Measurements from ENCODE around the gene RPGRIP1. TPM values are rescaled to one million over a fixed set of nuclear protein-coding genes. Genes with fewer than 3 reads are reported as not detected.
"Not testable (repeated sequence)": the region's sequence is repeated elsewhere in the genome, so short reads cannot be mapped to it uniquely, and the experiment has no call there.

Gene RPGRIP1
- total RNA-seq, 1 donor from 2014 or later: not detected

DNA sequence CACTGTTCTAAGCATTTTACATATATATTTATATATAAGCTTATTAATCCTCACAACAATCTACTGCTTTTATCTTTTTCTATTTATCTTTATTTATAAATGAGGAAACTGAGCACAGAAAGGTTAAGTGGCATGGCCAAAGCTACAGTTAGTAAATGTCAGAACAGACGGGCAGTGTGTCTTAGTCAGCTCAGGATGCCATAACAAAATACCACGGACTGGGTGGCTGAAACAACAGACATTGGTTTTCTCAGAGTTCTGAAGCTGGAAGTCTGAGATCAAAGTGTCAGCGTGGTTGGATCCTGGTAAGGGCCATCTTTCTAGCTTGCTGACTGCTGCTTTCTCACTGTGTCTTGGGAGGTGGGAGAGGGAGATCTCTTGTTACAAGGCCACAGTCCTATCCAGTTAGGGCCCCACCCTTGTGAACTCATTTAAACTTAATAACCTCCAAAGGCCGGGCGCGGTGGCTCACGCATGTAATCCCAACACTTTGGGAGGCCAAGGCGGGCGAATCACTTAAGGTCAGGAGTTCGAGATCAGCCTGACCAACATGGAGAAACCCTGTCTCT is 19.8 kb downstream of the RPGRIP1 start:
- FAIRE-seq (no peak), DNase-seq (ENCODE audit: low read depth) (no peak)
- peaks cover 1% of the 10 kb centered on the region for H3K36me3 Mint-ChIP-seq (ENCODE audit: low read depth, unreplicated experiment)
- H3K27me3 Mint-ChIP-seq (ENCODE audit: low read depth, unreplicated experiment): peaks cover 12% of the 10 kb centered on the region
- H3K9ac ChIP-seq (ENCODE audit: low read length): no peak overlapping the region
- H3K27me3 ChIP-seq (ENCODE audit: insufficient read depth, low read length): peaks cover 17% of the 10 kb centered on the region
- no peaks in the 10 kb centered on the region for H3K36me3 ChIP-seq (ENCODE audit: insufficient read depth, low read length)
- TF ChIP-seq EZH2 (IDR thresholded peaks at IDR 0.05; ENCODE audit: insufficient read depth, low read length) (no peak), CTCF (IDR thresholded peaks at IDR 0.05; ENCODE audit: insufficient read depth, low read depth, low read length) (no peak)
- no peak overlapping the region for H3K4me3 ChIP-seq (ENCODE audit: insufficient read depth, low read depth, low read length)
- H3K4me1 ChIP-seq (ENCODE audit: insufficient read depth, low read length): no peaks in the 10 kb centered on the region
- H3K4me1 Mint-ChIP-seq (ENCODE audit: low read depth, unreplicated experiment): peaks cover 1% of the 10 kb centered on the region
- H4K20me1 ChIP-seq (ENCODE audit: insufficient read depth, low read length): no peaks in the 10 kb centered on the region
- H3K9me3 Mint-ChIP-seq (ENCODE audit: unreplicated experiment): peaks cover 2% of the 10 kb centered on the region
- no peaks in the 10 kb centered on the region for H3K79me2 ChIP-seq (ENCODE audit: insufficient read depth, low read length)
- no peak overlapping the region for H3K4me2 ChIP-seq (ENCODE audit: low read length)
- H3K9me3 ChIP-seq (ENCODE audit: insufficient read depth, low read depth, low read length): no peaks in the 10 kb centered on the region
- no peak overlapping the region for H3K4me3 Mint-ChIP-seq (ENCODE audit: unreplicated experiment)
- H3K27ac ChIP-seq (ENCODE audit: low read depth, low read length): no peak overlapping the region
- no peak overlapping the region for H2AFZ ChIP-seq (ENCODE audit: low read depth, low read length)
- H3K27ac Mint-ChIP-seq (ENCODE audit: unreplicated experiment): no peak overlapping the region

- H3K4me1 ChIP-seq (ENCODE audit: insufficient read depth, low read length): no peaks in the 10 kb centered on the region
- TF ChIP-seq CTCF (IDR thresholded peaks at IDR 0.05; ENCODE audit: insufficient read depth, low read depth, low read length) (no peak), EZH2 (IDR thresholded peaks at IDR 0.05; ENCODE audit: insufficient read depth, low read length) (peak; percentile 59)
- peak overlapping the region; percentile 76 for H3K4me2 ChIP-seq (ENCODE audit: low read length)
- H3K9ac ChIP-seq (ENCODE audit: low read length): no peak overlapping the region
- FAIRE-seq (no peak), DNase-seq (ENCODE audit: low read depth) (no peak)
- no peak overlapping the region for H3K27ac Mint-ChIP-seq (ENCODE audit: unreplicated experiment)
- peaks cover 1% of the 10 kb centered on the region for H3K36me3 Mint-ChIP-seq (ENCODE audit: low read depth, unreplicated experiment)
- peaks cover 1% of the 10 kb centered on the region for H3K4me1 Mint-ChIP-seq (ENCODE audit: low read depth, unreplicated experiment)
- no peak overlapping the region for H3K27ac ChIP-seq (ENCODE audit: low read depth, low read length)
- H4K20me1 ChIP-seq (ENCODE audit: insufficient read depth, low read length): no peaks in the 10 kb centered on the region
- peak overlapping the region; percentile 62 for H2AFZ ChIP-seq (ENCODE audit: low read depth, low read length)
- H3K9me3 ChIP-seq (ENCODE audit: insufficient read depth, low read depth, low read length): no peaks in the 10 kb centered on the region
- H3K36me3 ChIP-seq (ENCODE audit: insufficient read depth, low read length): no peaks in the 10 kb centered on the region
- peak overlapping the region; percentile 29 for H3K4me3 ChIP-seq (ENCODE audit: insufficient read depth, low read depth, low read length)
- peaks cover 18% of the 10 kb centered on the region for H3K27me3 Mint-ChIP-seq (ENCODE audit: low read depth, unreplicated experiment)
- no peaks in the 10 kb centered on the region for H3K79me2 ChIP-seq (ENCODE audit: insufficient read depth, low read length)
- H3K27me3 ChIP-seq (ENCODE audit: insufficient read depth, low read length): peaks cover 17% of the 10 kb centered on the region
- peaks cover 2% of the 10 kb centered on the region for H3K9me3 Mint-ChIP-seq (ENCODE audit: unreplicated experiment)
- no peak overlapping the region for H3K4me3 Mint-ChIP-seq (ENCODE audit: unreplicated experiment)
These were observed 21.0 kb downstream of the RPGRIP1 start for GRCh38 chr14:21300892-21301291.

DNA sequence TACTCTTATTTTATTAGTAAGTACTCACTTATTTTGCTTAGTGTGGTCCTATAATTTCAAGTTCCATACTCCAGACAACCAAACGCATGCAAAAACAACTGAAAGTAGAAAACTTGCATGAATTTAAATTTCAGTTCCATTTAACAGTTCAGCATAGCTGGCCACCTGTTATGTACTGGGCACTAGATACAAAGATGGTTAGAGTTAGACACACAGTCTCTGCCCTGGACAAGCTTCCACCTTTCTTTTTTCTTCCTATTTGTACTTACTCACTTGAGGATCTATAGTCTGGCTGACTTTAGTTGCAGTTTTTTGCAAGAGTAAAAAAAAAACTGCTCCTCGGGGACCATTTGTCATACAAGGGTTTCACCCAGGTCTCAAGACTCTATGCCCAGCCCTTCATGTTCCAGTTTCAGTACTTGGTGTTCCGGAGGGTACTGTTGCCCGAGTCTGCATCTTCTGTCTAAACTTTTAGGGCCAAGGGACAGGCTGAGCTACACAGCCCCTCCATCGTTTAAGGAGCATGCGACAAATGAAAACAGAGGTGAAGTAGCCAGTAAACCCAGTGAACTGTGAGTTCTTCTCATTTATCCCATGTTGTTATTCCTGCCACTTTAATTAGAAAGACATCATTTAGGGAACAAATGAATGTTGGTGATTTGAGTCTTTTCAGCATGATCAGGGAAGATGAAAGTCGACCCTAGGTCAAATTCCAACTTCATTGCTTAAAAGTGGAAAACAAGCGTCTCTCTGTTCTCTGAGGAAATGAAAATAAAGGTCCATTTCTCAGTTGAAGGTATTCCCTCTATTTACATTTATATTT is 22.3 kb downstream of the RPGRIP1 start:
- Mint-ChIP-seq H3K9me3 (ENCODE audit: unreplicated experiment) (peaks cover 2% of the 10 kb centered on the region), H3K36me3 (ENCODE audit: low read depth, unreplicated experiment) (peaks cover 1% of the 10 kb centered on the region), H3K4me1 (ENCODE audit: low read depth, unreplicated experiment) (peaks cover 1% of the 10 kb centered on the region), H3K27me3 (ENCODE audit: low read depth, unreplicated experiment) (peaks cover 18% of the 10 kb centered on the region), H3K4me3 (ENCODE audit: unreplicated experiment) (no peak overlapping the region), H3K27ac (ENCODE audit: unreplicated experiment) (no peak overlapping the region)
- peaks cover 17% of the 10 kb centered on the region for H3K27me3 ChIP-seq (ENCODE audit: insufficient read depth, low read length)
- H3K9ac ChIP-seq (ENCODE audit: low read length): no peak overlapping the region
- no peak overlapping the region for H3K4me3 ChIP-seq (ENCODE audit: insufficient read depth, low read depth, low read length)
- no peaks in the 10 kb centered on the region for H3K9me3 ChIP-seq (ENCODE audit: insufficient read depth, low read depth, low read length)
- H2AFZ ChIP-seq (ENCODE audit: low read depth, low read length): no peak overlapping the region
- H3K4me2 ChIP-seq (ENCODE audit: low read length): no peak overlapping the region
- no peaks in the 10 kb centered on the region for H4K20me1 ChIP-seq (ENCODE audit: insufficient read depth, low read length)
- FAIRE-seq (no peak), DNase-seq (ENCODE audit: low read depth) (no peak)
- no peaks in the 10 kb centered on the region for H3K4me1 ChIP-seq (ENCODE audit: insufficient read depth, low read length)
- no peaks in the 10 kb centered on the region for H3K36me3 ChIP-seq (ENCODE audit: insufficient read depth, low read length)
- TF ChIP-seq CTCF (IDR thresholded peaks at IDR 0.05; ENCODE audit: insufficient read depth, low read depth, low read length) (no peak), EZH2 (IDR thresholded peaks at IDR 0.05; ENCODE audit: insufficient read depth, low read length) (no peak)
- no peak overlapping the region for H3K27ac ChIP-seq (ENCODE audit: low read depth, low read length)
- H3K79me2 ChIP-seq (ENCODE audit: insufficient read depth, low read length): no peaks in the 10 kb centered on the region

DNA sequence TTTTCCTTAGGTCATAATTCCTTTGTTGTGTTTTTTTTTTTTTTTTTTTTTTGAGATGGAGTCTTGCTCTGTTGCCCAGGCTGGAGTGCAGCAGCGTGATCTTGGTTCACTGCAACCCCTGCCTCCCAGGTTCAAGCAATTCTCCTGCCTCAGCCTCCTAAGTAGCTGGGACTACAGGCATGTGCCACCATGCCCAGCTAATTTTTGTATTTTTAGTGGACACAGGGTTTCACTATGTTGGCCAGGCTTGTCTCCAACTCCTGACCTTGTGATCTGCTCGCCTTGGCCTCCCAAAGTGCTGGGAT is 22.9 kb downstream of the RPGRIP1 start:
- not testable (repeated sequence) for H3K27ac Mint-ChIP-seq (ENCODE audit: unreplicated experiment)

More for the DNA sequence above, 22.9 kb downstream of the RPGRIP1 start:
- H3K4me3 ChIP-seq (ENCODE audit: insufficient read depth, low read depth, low read length); H3K36me3 ChIP-seq (ENCODE audit: insufficient read depth, low read length); H3K9me3 ChIP-seq (ENCODE audit: insufficient read depth, low read depth, low read length); H3K79me2 ChIP-seq (ENCODE audit: insufficient read depth, low read length); H3K27ac ChIP-seq (ENCODE audit: low read depth, low read length); H3K4me3 Mint-ChIP-seq (ENCODE audit: unreplicated experiment); DNase-seq (ENCODE audit: low read depth); H3K9me3 Mint-ChIP-seq (ENCODE audit: unreplicated experiment); H4K20me1 ChIP-seq (ENCODE audit: insufficient read depth, low read length); H3K36me3 Mint-ChIP-seq (ENCODE audit: low read depth, unreplicated experiment); H3K4me1 Mint-ChIP-seq (ENCODE audit: low read depth, unreplicated experiment); FAIRE-seq; H3K9ac ChIP-seq (ENCODE audit: low read length); H2AFZ ChIP-seq (ENCODE audit: low read depth, low read length); H3K4me2 ChIP-seq (ENCODE audit: low read length); H3K4me1 ChIP-seq (ENCODE audit: insufficient read depth, low read length): not testable (repeated sequence)
- peaks cover 18% of the 10 kb centered on the region for H3K27me3 Mint-ChIP-seq (ENCODE audit: low read depth, unreplicated experiment)
- H3K27me3 ChIP-seq (ENCODE audit: insufficient read depth, low read length): peaks cover 17% of the 10 kb centered on the region

Data from astrocyte (in vitro differentiated cells and primary cell).